RCC 7860 (cell line): ENCODE measurements around the gene SENP7.
"Not testable (repeated sequence)": the region's sequence is repeated elsewhere in the genome, so short reads cannot be mapped to it uniquely, and the experiment has no call there.

Experiments used
- DNase-seq: peaks from one replicate; pipeline ENCODE4 v3.0.0-alpha.2; 2015; ENCODE audit warnings: low spot score
- FAIRE-seq: peaks from 2 replicates; lab custom pipeline; 2012; peaks lifted over from hg19 to GRCh38; lab: Jason Lieb, UNC

SENP7 gene

DNA sequence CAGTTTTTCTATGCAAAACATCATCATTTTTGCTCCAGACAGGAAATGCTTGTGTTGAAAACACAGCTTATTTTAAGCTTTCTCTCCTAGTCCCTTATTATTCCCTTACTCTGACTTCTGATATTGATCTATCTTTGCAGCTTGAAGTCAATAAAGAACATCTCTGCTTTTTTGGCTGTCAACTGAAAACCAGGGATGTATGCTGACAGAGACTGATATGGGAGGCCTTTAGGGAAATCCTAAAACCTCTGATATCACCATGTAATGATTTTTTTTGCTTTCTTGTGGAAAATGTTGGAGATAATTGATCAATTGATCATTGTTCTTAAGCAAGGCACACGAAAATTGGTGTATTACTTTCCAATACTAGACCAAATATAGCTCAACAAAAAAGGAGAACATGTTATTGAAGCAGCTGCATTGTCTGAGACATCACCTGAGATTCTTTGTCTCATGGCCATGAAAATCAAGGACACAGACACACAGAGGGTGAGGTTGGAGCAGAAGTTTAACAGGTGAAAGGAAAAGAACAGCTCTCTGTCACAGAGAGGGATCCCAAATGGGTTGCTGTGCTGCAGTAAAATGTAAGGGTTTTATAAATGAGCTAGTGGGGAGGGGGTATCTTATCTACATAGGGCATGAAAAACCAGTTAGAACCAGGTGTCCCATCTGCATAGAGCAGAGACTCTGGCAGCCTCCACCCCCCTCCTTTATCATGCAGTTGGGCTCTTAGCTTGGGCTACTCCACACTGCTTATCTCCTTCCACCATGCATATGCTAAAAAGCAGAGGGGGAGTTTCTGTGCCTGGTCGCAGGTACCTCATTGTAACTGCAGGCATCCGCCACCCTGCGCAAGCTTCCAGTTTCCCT is 17.0 kb upstream of the SENP7 start:
- FAIRE-seq: no peak
- DNase-seq: no peak

DNA sequence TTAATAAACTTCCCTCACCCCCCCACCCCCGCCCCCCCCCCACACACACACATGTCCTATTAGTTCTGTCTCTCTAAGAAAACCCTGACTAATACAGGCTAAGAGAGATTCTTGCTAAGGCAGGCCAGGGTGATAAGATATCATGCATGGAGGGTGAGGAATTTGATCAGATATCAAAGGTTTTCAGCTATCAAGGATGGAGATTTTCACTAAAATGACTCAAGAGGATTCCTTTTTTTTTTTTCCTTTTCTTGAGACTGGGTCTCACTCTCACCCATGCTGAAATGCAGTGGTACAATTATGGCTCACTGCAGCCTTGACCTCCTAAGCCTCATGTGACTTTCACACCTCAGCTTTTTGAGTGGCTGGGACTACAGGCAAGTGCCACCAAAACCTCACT is 14.9 kb upstream of the SENP7 start:
- no peak for DNase-seq
- no peak for FAIRE-seq

DNA sequence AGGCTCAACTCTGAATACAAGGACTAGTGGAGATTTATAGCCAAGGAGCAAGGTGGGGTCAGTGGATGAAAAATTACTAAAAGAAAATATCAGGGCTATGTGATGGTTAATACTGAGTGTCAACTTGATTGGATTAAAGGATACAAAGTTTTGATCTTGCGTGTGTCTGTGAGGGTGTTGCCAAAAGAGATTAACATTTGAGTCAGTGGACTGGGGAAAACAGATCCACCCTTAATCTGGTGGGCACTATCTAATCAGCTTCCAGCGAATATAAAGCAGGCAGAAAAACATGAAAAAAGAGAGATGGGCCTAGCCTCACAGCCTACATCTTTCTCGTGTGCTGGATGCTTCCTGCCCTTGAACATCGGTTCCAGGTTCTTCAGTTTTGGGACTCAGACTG is 14.4 kb upstream of the SENP7 start:
- DNase-seq (no peak), FAIRE-seq (no peak)

DNA sequence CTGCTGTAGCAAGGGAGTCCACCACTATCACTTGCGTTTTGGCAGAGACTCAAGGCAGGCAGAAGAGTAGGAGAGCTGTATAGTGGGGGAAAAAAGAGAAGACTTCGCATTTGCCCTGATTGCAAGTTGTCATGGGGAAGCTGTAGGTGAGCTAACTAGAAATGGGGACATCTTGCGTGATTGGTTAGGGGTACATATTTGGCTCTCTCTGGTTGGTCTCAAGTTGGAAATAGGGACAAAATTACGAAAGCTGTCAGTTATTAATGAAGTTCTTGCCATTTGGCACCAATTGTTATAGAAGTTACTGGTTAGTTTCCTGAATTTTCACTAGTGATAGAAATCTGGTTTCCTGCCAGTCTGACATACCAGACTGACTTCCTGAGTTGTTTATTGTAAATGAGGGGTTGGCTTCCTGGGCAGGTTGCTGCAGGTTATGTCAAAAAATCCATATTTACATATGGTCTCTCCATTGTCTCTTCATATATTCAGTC is 8.2 kb upstream of the SENP7 start:
- no peak for FAIRE-seq

DNA sequence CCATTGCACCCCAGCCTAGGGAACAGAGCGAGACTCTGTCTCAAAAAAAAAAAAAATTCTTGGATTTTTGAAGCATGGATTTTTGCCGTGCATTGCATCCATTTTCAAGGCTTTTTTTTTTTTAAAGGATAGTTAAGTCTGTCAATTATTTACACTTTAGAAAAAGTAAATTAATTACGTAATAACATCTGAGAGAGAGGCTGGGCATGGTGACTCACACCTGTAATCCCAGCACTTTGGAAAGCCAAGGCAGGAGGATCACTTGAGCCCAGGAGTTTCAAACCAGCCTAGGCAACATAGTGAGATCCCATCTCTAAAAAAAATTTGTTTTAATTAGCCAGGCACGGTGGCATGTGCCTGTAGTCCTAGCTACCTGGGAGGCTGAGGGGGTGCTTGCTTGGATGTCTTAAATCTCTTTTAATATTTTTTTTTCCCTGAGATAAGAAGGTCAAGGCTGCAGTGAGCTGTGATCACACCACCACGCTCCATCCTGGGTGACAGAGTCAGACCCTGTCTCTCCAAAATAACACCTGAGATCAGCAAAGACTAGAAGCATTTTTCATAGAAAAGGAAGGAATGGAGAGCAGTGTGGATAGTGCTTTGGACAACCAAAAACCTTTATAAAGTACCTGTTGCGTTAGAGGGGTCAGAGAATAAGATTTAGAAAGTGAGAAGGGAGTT is 6.8 kb upstream of the SENP7 start:
- FAIRE-seq: peak; percentile 69
- peak; percentile 25 for DNase-seq

More for the DNA sequence above, 8.2 kb upstream of the SENP7 start:
- no peak for DNase-seq

DNA sequence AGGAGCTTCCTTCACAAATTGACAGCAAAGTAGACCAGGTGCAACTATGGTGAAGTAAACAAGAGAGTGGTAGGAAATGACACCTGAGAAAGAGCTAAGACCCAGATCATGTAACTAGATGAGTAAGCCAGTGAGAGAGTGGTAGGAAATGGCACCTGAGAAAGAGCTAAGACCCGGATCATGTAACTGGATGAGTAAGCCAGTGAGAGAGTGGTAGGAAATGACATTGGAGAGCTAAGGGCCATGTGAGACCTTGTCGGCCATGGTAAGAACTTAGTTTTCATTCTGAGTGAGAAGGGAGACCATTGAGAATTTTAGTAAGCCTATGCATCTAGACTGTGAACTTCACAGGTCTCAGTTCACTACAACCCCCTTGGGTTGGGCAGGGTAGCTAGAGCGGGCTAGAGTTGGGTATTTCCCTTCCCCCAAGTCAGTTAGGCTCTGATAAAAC is 5.4 kb upstream of the SENP7 start:
- DNase-seq (peak; percentile 56), FAIRE-seq (no peak)

DNA sequence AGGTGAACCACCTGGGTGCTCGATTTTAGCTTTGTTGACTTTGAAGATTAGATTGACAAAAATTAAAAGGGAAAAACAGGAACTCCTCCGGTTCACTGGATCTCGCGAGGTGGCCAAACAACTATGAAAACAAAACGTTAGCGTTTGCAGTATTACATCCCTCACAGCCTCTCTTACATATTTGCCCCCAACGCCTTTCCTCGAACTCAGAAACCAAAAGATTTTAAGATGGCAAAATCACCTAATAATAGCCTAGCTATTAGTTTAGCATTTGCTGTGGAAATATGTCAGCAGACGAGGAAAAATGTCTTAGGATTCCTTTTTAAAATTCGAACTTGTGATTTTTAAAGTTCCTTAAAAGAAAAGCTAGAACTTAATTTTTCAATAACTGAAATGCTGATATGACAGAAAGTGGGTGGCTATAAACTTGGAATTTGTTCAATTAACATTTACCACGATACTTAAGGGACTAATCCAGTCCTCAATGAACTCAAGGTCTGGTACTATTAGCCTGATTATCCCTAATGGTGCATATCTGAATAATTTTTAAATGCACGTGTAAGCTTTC is 491 bp upstream of the SENP7 start:
- DNase-seq (no peak), FAIRE-seq (peak; percentile 10)

DNA sequence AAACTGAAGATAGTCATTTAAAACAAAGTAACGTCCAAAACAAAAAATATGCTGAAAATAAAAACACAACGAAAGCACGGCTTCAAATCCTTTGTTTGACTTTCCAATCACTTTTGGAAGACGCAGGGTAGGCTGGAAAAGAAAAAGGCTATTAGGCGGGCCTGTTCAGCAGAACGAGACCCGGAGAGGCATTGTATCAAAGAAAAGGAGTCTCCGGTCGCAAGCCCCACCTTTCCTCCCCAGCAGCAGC is 691 bp downstream of the SENP7 start:
- FAIRE-seq (no peak), DNase-seq (no peak)

DNA sequence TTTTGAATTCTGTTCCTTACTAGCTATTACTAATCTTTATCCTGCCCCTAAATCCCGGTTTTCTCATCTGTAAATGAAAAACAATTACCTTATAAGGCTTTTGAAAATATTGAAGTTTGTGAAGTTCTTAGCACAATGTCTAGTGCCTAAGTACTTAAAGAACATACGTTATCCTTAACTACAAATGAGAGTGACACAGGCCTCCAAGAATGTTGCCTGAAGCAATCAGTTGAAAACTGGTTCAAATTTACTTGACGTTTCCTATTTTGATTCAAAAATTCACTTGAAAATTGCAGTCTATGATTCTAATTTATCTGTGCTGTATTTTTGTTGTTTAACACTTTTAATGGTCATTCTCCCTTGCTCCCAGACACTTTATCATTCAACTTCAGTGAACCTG is 3.2 kb downstream of the SENP7 start:
- no peak for DNase-seq
- no peak for FAIRE-seq

DNA sequence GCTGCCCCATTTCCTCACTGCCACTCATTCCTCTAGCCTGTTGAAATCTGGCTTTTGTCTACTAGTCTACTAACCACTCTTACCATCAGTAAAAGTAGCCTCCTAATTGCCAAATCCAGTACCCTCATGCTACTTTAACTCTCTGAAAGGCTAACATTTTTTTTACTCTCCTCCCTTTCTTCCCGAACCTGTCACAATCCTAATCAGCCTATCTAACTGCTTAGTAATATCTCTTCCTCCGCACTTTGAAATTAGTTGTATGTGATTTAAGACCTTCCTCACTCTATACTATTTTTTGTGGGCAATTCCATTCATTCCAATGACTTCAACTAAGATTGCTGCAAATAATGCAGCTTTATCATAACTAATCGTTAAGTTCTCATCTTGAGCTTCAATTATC is 3.7 kb downstream of the SENP7 start:
- no peak for DNase-seq
- FAIRE-seq: no peak

DNA sequence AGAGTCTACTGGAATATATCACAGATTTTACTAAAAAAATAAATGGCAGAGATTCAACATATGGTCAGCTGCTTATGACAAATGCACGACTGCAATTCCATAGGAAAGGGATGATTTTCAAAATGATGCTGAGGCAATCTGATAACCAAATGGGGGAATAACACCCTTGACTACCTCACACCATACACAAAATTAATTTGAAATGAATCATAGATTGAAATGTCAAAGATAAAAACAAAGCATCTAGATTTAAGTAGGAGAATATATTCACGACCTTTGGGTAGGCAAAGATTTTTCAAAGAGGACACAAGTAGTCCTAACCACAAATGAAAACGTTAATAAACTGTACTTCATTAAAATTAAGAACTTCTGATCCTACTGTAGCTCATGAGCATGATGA is 11.2 kb downstream of the SENP7 start:
- no peak for FAIRE-seq
- DNase-seq: no peak

DNA sequence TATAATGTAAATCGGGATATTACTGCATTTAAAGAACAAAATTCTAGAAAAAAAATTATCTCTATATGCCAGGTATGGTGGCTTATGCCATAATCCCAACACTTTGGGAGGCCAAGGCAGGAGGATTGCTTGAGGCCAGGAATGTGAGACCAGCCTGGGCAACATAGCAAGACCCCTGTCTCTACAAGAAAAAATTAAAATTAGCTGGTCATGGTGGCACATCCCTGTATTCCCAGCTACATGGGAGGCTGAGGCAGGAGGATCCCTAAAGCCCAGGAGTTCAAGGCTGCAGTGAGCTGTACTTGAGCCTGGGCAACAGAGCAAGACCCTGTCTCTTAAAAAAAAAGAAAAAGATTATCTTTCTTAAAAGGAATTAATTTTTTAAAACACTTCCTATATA is 12.8 kb downstream of the SENP7 start:
- FAIRE-seq (no peak), DNase-seq (no peak)

DNA sequence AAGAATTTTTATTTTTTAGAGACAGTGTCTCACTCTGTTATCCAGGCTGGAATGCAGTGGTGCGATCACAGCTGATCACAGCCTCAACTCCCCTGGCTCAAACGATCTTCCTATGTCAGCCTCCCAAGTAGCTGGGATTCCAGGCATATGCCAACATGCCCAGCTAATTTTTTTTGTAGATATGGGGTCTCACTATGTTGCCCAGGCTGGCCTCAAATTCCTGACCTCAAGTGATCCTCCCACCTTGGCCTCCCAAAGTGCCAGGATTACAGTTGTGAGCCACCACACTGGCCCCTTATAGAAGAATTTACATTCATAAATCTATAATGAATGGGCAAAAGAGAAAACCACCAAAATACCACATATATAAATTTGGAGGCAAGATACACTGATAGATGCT is 15.2 kb downstream of the SENP7 start:
- DNase-seq: no peak
- no peak for FAIRE-seq

DNA sequence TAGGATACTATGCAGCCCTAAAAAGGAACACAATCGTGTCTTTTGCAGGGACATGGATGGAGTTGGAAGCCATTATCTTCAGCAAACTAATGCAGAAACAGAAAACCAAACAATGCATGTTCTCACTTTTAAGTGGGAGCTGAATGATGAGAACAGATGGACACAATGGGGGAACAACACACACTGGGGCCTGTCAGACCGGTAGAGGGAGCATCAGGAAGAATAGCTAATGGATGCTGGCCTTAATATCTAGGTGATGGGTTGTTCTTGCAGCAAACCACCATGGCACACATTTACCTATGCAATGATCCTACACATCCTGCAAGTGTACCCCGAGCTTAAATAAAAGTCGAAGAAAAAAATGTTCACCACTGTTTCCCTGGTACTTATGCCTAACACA is 17.5 kb downstream of the SENP7 start:
- DNase-seq (no peak), FAIRE-seq (no peak)

DNA sequence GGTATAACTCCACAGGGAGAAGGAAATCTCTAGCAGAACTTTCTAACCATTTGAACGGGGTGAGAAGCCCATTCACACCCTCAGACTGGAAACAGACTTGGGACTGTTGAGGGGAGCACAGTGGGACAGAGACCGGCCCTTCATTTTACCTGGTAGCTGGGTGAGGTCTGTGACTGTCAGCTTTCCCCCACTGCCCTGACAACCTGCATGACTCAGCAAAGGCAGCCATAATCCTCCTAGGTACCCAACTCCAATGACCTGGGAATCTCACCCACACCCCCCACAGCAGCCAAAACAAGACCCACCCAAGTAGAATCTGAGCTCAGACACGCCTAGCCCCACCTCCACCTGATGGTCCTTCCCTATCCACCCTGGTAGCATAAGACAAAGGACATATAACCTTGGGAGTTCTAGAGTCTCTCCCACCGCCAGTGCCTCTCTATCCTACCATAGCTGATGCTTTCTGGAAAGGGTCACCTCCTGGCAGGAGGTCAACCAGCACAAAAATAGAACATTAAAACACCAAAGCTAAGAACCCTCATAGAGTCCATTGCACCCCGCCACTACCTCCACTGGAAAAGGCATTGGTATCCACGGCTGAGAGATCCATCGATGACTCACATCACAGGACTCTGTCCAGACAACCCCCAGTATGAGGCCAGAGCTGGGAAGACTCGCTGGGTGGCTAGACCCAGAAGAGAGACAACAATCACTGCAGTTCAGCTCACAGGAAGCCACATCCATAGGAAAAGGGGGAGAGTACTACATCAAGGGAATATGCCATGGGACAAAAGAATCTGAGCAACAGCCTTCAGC is 28.0 kb downstream of the SENP7 start:
- peak; percentile 70 for DNase-seq
- peak; percentile 81 for FAIRE-seq

DNA sequence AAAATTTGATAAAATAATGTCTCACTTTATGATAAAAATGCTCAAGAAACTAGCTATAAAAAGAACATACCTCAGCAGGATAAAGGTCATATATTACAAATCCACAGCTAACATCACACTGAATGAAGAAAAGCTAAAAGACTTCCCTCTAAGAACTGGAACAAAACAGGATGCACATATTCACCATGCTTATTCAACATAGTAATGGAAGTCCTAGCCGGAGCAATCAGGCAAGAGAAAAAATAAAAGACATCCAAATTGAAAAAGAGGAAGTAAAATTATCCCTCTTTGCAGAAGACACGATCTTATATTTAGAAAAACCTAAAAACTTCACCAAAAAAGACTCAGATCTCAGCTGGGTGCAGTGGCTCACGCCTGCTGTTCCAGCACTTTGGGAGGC is 34.0 kb downstream of the SENP7 start:
- no peak for FAIRE-seq
- no peak for DNase-seq

DNA sequence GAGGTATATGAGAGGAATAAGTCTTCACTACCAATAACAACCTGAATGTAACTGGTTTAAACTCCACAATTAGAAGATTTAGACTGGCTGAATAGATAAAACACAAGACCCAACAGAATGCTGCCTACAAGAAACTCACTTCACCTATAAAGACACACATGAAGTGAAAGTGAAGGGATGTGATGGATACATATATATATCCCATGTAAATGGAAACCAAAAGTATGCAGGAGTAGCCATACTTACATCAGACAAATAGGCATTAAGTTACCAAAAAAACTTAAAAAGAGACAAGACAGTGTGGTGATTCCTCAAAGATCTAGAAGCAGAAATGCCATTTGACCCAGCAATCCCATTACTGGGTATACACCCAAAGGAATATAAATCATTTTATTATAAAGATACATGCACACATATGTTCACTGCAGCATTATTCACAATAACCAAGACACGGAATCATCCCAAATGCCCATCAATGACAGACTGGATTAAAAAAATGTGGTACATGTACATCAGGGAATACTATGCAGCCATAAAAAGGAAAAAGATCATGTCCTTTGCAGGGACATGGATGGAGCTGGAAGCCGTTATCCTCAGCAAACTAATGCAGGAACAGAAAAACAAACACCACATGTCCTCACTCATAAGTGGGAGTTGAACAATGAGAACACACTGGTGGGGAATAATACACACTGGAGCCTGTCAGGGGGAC is 38.0 kb downstream of the SENP7 start:
- not testable (repeated sequence) for DNase-seq, FAIRE-seq

DNA sequence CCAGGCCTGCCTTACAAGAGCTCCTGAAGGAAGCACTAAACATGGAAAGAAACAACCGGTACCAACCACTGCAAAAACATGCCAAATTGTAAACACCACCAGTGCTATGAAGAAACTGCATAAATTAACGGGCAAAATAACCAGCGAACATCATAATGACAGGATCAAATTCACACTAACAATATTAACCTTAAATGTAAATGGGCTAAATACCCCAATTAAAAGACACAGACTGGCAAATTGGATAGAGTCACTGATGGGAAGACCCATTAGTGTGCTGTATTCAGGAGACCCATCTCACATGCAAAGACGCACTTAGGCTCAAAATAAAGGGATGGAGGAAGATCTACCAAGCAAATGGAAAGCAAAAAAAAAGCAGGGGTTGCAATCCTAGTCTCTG is 44.3 kb downstream of the SENP7 start:
- not testable (repeated sequence) for FAIRE-seq, DNase-seq

DNA sequence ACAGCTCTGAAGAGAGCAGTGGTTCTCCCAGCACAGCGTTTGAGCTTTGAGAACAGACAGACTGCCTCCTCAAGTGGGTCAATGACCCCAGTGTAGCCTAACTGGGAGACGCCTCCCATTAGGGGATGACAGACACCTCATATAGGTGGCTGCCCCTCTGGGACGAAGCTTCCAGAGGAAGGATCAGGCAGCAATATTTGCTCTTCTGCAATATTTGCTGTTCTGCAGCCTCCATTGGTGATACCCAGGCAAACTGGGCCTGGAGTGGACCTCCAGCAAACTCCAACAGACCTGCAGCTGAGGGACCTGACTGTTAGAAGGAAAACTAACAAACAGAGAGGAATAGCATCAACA is 45.7 kb downstream of the SENP7 start:
- FAIRE-seq, DNase-seq: not testable (repeated sequence)

DNA sequence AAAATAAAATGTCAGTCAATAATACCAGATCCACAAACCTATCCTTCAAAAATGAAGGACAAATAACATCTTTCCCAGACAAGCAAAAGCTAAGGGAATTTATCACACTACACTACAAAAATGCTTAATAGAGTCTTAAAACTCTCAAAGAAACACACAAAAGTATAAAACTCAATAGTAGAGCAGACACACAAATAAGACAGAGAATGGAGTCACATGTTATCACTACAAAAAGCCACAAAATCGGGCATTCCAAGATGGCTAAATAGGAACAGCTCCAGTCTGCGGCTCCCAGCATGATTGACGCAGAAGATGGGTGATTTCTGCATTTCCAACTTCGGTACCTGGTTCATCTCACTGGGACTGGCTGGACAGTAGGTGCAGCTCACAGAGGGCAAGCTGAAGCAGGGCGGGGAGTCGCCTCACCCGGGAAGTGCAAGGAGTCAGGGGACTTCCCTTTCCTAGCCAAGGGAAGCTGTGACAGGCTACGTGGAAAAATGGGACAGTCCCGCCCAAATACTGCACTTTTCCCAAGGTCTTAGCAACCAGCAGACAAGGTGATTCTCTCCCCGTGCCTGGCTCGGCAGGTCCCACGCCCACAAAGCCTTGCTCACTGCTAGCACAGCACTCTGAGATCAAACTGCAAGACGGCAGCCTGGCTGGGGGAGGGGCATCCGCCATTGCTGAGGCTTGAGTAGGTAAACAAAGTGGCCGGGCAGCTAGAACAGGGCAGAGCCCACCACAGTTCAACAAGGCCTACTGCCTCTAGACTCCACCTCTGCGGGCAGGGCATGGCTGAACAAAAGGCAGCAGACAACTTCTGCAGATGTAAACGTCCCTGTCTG is 46.3 kb downstream of the SENP7 start:
- no peak for FAIRE-seq
- DNase-seq: no peak
